Hematopoietic multipotent progenitor cell treated with erythropoietin and hydrocortisone succinate and interleukin-3 and kit ligand, for 4 days (in vitro differentiated cells): ENCODE results near the gene PIN1.

Source experiments
- DNase-seq: peaks from one replicate; pipeline ENCODE4 v3.0.0-alpha.2; 2015

The PIN1 gene

DNA sequence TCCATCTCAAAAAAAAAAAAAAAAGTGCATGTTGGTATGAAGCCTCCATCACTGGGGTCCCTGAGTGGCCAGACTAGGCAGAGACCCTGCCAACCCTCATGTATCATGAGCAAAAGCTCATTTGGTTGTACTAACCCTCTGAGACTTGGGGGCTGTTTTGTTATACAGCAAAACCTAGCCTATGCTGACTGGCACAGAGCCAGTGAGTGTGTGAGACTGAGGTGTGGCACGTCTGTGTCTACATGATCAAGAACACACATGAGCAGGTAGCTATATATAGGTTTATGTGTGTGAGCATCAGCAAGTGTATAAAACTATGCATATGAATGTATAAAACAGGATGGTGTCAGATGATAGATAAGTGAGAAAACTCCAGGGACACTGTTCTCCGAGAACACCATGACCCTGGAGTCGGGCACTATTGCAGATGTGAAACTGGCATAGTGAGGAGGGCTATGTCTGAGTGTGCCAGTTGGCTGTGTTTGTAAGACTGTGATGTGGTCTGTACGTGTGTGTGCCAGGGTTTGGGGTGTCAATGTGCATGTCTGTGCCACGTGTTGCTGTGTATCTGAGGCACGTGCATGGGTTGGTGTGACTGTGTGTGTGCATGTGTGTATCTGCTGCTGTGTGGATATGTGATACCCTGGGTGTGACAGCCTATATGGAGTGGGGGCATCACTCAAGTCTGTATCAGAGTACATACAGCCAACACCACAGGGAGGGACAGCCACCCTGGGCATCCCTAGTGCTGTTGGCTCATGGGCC lies 56.7 kb downstream of the PIN1 start:
- DNase-seq = no peak
